HT-29 (cell line): ENCODE results near the gene LCE2A. TPM values are rescaled to one million over a fixed set of nuclear protein-coding genes. Genes with fewer than 3 reads are reported as not detected.

Source experiments
- DNase-seq: peaks from one replicate; pipeline ENCODE4 v3.0.0-alpha.2; 2015; ENCODE audit warnings: low spot score
- total RNA-seq: library from RNA; depleted of rRNA; stranded (reverse); fragments of >200 nt; shearing (Covaris generic); gene quantifications from 2 replicates; pipeline ENCODE4 v1.2.3, GENCODE V29; 2014; rRNA removed

Gene LCE2A
- total RNA-seq, 1 experiment from 2014 or later = not detected

GRCh38 chr1:152743371-152744145 lies 45.4 kb downstream of the LCE2A start:
- no peak for DNase-seq

DNA sequence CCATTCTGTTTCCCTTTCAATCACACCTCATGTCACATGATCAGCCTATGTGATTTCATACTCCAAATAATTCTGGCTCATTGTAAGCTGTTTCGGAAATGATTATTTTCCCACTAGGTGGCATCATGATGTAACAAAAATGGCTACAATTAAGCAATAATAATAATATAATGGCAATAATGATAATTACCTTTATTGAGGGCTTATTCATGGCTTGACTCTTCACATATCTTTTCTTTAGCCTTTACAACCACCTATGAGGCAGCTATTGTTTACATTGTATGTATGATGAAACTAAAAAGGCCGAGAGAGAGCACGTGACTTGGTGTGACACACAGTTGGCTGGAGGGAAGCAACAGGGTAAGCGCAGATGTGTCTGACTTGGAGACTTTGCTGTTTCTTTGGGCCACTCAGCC lies 47.2 kb downstream of the LCE2A start:
- peak; percentile 8 for DNase-seq

GRCh38 chr1:152745765-152746444 lies 47.8 kb downstream of the LCE2A start:
- DNase-seq = no peak

GRCh38 chr1:152747831-152748230 lies 49.7 kb downstream of the LCE2A start:
- no peak for DNase-seq

Other genes with a start within 250 kb of the LCE2A start
- not detected in 2 replicates for gene LCE5A, start 187.5 kb upstream of the LCE2A start, total RNA-seq
- 0.15 TPM in 1 of 2 replicates, not detected in the other for gene CRCT1, start 183.9 kb upstream of the LCE2A start, total RNA-seq
- gene LCE3E, start 131.6 kb upstream of the LCE2A start, total RNA-seq = not detected in 2 replicates
- gene LCE3D, start 117.8 kb upstream of the LCE2A start, total RNA-seq = not detected in 2 replicates
- gene LCE3C, start 98.1 kb upstream of the LCE2A start, total RNA-seq = not detected in 2 replicates
- gene LCE3B, start 84.5 kb upstream of the LCE2A start, total RNA-seq = not detected in 2 replicates
- gene LCE3A, start 75.2 kb upstream of the LCE2A start, total RNA-seq = not detected in 2 replicates
- not detected in 2 replicates for gene LCE2D, start 35.0 kb upstream of the LCE2A start, total RNA-seq
- gene LCE2C, start 23.1 kb upstream of the LCE2A start, total RNA-seq = not detected in 2 replicates
- gene LCE2B, start 12.2 kb upstream of the LCE2A start, total RNA-seq = not detected in 2 replicates
- gene LCE4A, start 9.8 kb downstream of the LCE2A start, total RNA-seq = not detected in 2 replicates
- gene KPRP, start 59.7 kb downstream of the LCE2A start, total RNA-seq = not detected in 2 replicates
- not detected in 2 replicates for gene LCE1F, start 76.8 kb downstream of the LCE2A start, total RNA-seq
- 3.0 and 5.2 TPM in 2 replicates for gene LCE1E, start 87.9 kb downstream of the LCE2A start, total RNA-seq
- not detected in 2 replicates for gene LCE1D, start 98.4 kb downstream of the LCE2A start, total RNA-seq
- gene LCE1C, start 108.3 kb downstream of the LCE2A start, total RNA-seq = not detected in 2 replicates
- gene LCE1B, start 113.6 kb downstream of the LCE2A start, total RNA-seq = not detected in 2 replicates
- gene LCE1A, start 129.1 kb downstream of the LCE2A start, total RNA-seq = not detected in 2 replicates
- not detected in 2 replicates for gene LCE6A, start 144.5 kb downstream of the LCE2A start, total RNA-seq
- not detected in 2 replicates for gene LCE7A, start 161.7 kb downstream of the LCE2A start, total RNA-seq
- not detected in 2 replicates for gene SMCP, start 180.0 kb downstream of the LCE2A start, total RNA-seq
- 2.0 and 2.2 TPM in 2 replicates for gene IVL, start 210.2 kb downstream of the LCE2A start, total RNA-seq
- not detected in 2 replicates for gene SPRR5, start 248.9 kb downstream of the LCE2A start, total RNA-seq